Neuronal stem cell (in vitro differentiated cells): ENCODE data around the gene BRMS1L. TPM values are rescaled to one million over a fixed set of nuclear protein-coding genes. Genes with fewer than 3 reads are reported as not detected.
"Not testable (repeated sequence)": the region's sequence is repeated elsewhere in the genome, so short reads cannot be mapped to it uniquely, and the experiment has no call there.

ENCODE experiments used
- DNase-seq: peaks from one replicate; pipeline ENCODE4 v3.0.0-alpha.2; 2013; ENCODE audit warnings: low spot score
- H2AFZ ChIP-seq: one replicate; pipeline ENCODE4 v1.6.1; 2013; ENCODE audit warnings: mild to moderate bottlenecking, low read length, inconsistent platforms
- H2AK5ac ChIP-seq: 2 replicates; pipeline ENCODE4 v1.6.1; 2013; ENCODE audit warnings: low read depth, mild to moderate bottlenecking, inconsistent platforms, low read length, moderate library complexity, mixed read lengths
- H2BK120ac ChIP-seq: 2 replicates; pipeline ENCODE4 v1.6.1; 2013; ENCODE audit warnings: low read depth, mild to moderate bottlenecking, inconsistent platforms, low read length, moderate library complexity, mixed read lengths
- H2BK12ac ChIP-seq: one replicate; pipeline ENCODE4 v1.6.1; 2013; ENCODE audit warnings: low read length, inconsistent platforms
- H2BK15ac ChIP-seq: 2 replicates; pipeline ENCODE4 v1.6.1; 2013; ENCODE audit warnings: mild to moderate bottlenecking, low read length, inconsistent platforms, mixed read lengths
- H2BK5ac ChIP-seq: one replicate; pipeline ENCODE4 v1.6.1; 2013; ENCODE audit warnings: inconsistent platforms, mild to moderate bottlenecking, low read length, moderate library complexity
- H3K14ac ChIP-seq: one replicate; pipeline ENCODE4 v1.6.1; 2013; ENCODE audit warnings: low read length, inconsistent platforms
- H3K18ac ChIP-seq: 2 replicates; pipeline ENCODE4 v1.6.1; 2013; ENCODE audit warnings: low read length, inconsistent platforms
- H3K23ac ChIP-seq: 2 replicates; pipeline ENCODE4 v1.6.1; 2013; ENCODE audit warnings: low read depth, mild to moderate bottlenecking, mixed read lengths, low read length, inconsistent platforms; ENCODE audit not compliant: poor library complexity
- H3K27ac ChIP-seq: replicated peaks from 3 replicates; pipeline ENCODE4 v1.5.1; 2013; ENCODE audit warnings: low read length, inconsistent platforms
- H3K27me3 ChIP-seq, 3 experiments: 2 replicates each; pipeline ENCODE4 v1.6.1; 2013; ENCODE audit warnings: low read length in 3 of 3, mild to moderate bottlenecking in 2 of 3, inconsistent platforms in 1 of 3, low read depth in 1 of 3, mixed read lengths in 1 of 3, moderate library complexity in 1 of 3; ENCODE audit not compliant: control insufficient read depth in 3 of 3, insufficient read depth in 3 of 3
- H3K36me3 ChIP-seq, 2 donors: replicated peaks in 1 of 2; 2 replicates each; pipeline ENCODE4 v1.6.1; 2013; ENCODE audit warnings: low read length in 2 of 2; ENCODE audit not compliant: control insufficient read depth in 2 of 2, insufficient read depth in 2 of 2
- H3K4ac ChIP-seq: 2 replicates; pipeline ENCODE4 v1.6.1; 2013; ENCODE audit warnings: inconsistent platforms, mild to moderate bottlenecking, low read length, moderate library complexity
- H3K4me1 ChIP-seq, 2 donors: 1 replicate in 1 of 2; 2 replicates in 1 of 2; pipeline ENCODE4 v1.6.1; 2013; ENCODE audit warnings: low read length in 2 of 2, low read depth in 1 of 2; ENCODE audit not compliant: control insufficient read depth in 2 of 2, insufficient read depth in 1 of 2
- H3K4me2 ChIP-seq: one replicate; pipeline ENCODE4 v1.6.1; 2013; ENCODE audit warnings: mild to moderate bottlenecking, low read length, inconsistent platforms; ENCODE audit not compliant: insufficient read depth, poor library complexity, severe bottlenecking
- H3K4me3 ChIP-seq, 2 donors: 2 replicates each; pipeline ENCODE4 v1.5.1; 2013; ENCODE audit warnings: low read length in 2 of 2, mild to moderate bottlenecking in 2 of 2, inconsistent platforms in 1 of 2, moderate library complexity in 1 of 2
- H3K79me1 ChIP-seq: one replicate; pipeline ENCODE4 v1.6.1; 2013; ENCODE audit warnings: low read depth, mild to moderate bottlenecking, inconsistent platforms, low read length, moderate library complexity
- H3K9ac ChIP-seq: one replicate; pipeline ENCODE4 v1.6.1; 2013; ENCODE audit warnings: mild to moderate bottlenecking, low read depth, low read length, inconsistent platforms; ENCODE audit not compliant: poor library complexity
- H3K9me3 ChIP-seq, 2 donors: replicated peaks in 1 of 2; 2 replicates each; pipeline versions ENCODE3 to v1.6.1; 2013; ENCODE audit warnings: low read length in 2 of 2, mild to moderate bottlenecking in 2 of 2, inconsistent platforms in 1 of 2, low read depth in 1 of 2, mixed read lengths in 1 of 2, moderate library complexity in 1 of 2; ENCODE audit not compliant: control insufficient read depth in 2 of 2, insufficient read depth in 1 of 2
- H4K8ac ChIP-seq: one replicate; pipeline ENCODE4 v1.6.1; 2013; ENCODE audit warnings: low read depth, mild to moderate bottlenecking, inconsistent platforms, low read length, moderate library complexity
- H4K91ac ChIP-seq: one replicate; pipeline ENCODE4 v1.6.1; 2013; ENCODE audit warnings: low read length, low read depth, mild to moderate bottlenecking, inconsistent platforms; ENCODE audit not compliant: poor library complexity
- WGBS, 2 donors: extraction: QIAGEN DNeasy Blood & Tissue Kit; methylation state at CpG; one replicate each; pipeline ENCODE4 v1.1.7; 2013; ENCODE audit warnings: missing lambda C conversion rate in 2 of 2, mixed read lengths in 1 of 2; ENCODE audit not compliant: insufficient read length in 2 of 2, insufficient replicate concordance in 1 of 2; ENCODE audit errors: extremely low coverage in 2 of 2; 5-methylcytosine and 5-hydroxymethylcytosine counted together
- polyA plus RNA-seq, 2 experiments: library from polyadenylated mRNA; stranded (reverse); fragments of 200-250 nt; gene quantifications; one replicate each; pipeline ENCODE4 v1.2.3, GENCODE V29; 2013

BRMS1L gene, protein sequence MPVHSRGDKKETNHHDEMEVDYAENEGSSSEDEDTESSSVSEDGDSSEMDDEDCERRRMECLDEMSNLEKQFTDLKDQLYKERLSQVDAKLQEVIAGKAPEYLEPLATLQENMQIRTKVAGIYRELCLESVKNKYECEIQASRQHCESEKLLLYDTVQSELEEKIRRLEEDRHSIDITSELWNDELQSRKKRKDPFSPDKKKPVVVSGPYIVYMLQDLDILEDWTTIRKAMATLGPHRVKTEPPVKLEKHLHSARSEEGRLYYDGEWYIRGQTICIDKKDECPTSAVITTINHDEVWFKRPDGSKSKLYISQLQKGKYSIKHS
- 13.7 TPM for polyA plus RNA-seq (2013, experiment 1 of 2)
- polyA plus RNA-seq (2013, experiment 2 of 2): 13.5 TPM

DNA sequence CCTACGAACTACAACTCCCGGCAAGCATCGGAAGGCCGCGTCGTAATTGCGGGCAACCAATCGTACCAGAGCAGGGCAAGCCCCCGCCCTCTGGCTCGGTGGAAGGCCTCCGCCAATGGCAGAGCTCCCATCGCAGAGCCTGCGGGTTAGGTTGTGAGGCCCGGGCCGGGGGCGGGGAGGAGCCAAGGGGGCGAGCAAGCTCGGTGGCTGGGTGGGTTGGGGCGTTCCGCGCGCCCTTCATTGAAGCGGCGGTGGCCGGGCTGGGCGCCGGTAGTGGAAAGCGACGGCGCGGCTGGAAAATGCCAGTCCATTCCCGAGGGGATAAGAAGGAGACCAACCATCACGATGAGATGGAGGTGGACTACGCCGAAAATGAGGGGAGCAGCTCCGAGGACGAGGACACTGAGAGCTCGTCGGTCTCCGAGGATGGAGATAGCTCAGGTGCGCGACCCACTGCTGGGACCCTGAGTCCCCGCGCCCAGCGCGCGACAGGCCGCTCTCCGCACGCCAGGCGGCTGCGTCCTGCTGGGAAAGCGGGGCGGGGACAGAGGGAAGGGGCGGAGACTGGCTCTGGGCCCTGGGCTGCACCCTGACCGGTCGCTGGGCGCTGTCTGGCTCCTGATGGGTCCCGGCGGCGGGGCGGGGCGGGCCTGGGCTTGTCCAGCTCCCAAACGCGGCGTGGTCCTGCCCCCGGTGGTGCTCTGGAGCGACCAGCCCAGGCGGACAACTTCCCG is at the start of gene BRMS1L:
Gene BRMS1L (plus strand): TSS at position 121 of the 734 bp plus-strand sequence. CDS start 179 bp downstream, at position 300.
- peak within 1 kb of the TSS; percentile 98 for H3K14ac ChIP-seq
- H3K36me3 ChIP-seq: peaks cover 0 to 6% of the 10 kb centered on the region in 2 donors
- H2AK5ac ChIP-seq: no peak within 1 kb of the TSS
- H2AFZ ChIP-seq: peak within 1 kb of the TSS; percentile 97
- H2BK12ac ChIP-seq: peak within 1 kb of the TSS; percentile 41
- peak within 1 kb of the TSS; percentile 100 for H3K18ac ChIP-seq
- H3K4me3 ChIP-seq: peak within 1 kb of the TSS; percentile 96 to 97
- H3K4me2 ChIP-seq: peak within 1 kb of the TSS; percentile 67
- no CpG with 5 or more reads among the region's 70 CpGs for WGBS, 2 donors
- peak; percentile 97 for DNase-seq
- H3K27ac ChIP-seq: peak within 1 kb of the TSS; percentile 100
- no peaks in the 10 kb centered on the region for H3K9me3 ChIP-seq
- peak within 1 kb of the TSS; percentile 100 for H3K23ac ChIP-seq
- no peak within 1 kb of the TSS for H3K4ac ChIP-seq
- peaks cover 5% of the 10 kb centered on the region for H3K79me1 ChIP-seq
- H2BK120ac ChIP-seq: no peak within 1 kb of the TSS
- peak within 1 kb of the TSS; percentile 93 for H2BK5ac ChIP-seq
- H3K9ac ChIP-seq: peak within 1 kb of the TSS; percentile 94
- no peak within 1 kb of the TSS for H4K91ac ChIP-seq
- H2BK15ac ChIP-seq: no peak within 1 kb of the TSS
- H3K27me3 ChIP-seq: no peaks in the 10 kb centered on the region
- H3K4me1 ChIP-seq: no peaks in the 10 kb centered on the region
- H4K8ac ChIP-seq: no peak within 1 kb of the TSS

DNA sequence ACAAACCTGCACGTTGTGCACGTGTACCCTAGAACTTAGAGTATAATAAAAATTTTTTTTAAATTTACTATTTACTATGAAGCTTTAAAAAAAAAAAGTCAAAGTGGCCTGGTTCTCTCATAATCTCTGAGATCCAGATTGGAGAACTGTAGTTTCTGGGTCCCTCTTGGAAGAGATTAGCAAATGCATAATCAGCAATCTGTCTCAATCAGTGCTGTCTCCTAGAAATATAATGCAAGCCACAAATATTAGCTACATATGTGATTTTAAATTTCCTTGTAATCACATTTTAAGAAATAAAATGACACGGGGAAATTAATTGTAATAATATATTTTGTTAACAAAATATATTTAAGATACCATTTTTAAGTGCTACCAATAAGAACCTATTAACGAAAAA is 49.3 kb upstream of the BRMS1L start:
- Histone ChIP-seq H2BK5ac (no peak overlapping the region), H2BK12ac (no peak overlapping the region), H3K79me1 (no peaks in the 10 kb centered on the region), H3K23ac (no peak overlapping the region), H2AK5ac (no peak overlapping the region), H2AFZ (no peak overlapping the region), H3K4me3 (no peak overlapping the region), H3K4me2 (no peak overlapping the region), H2BK120ac (no peak overlapping the region), H3K36me3 (peaks cover 0 to 4% of the 10 kb centered on the region in 2 donors), H2BK15ac (no peak overlapping the region), H4K8ac (no peak overlapping the region), H3K9ac (no peak overlapping the region), H3K4ac (no peak overlapping the region), H3K14ac (no peak overlapping the region), H4K91ac (no peak overlapping the region), H3K27ac (no peak overlapping the region), H3K9me3 (peaks cover 2 to 7% of the 10 kb centered on the region in 2 donors), H3K27me3 (no peaks in the 10 kb centered on the region), H3K18ac (no peak overlapping the region), H3K4me1 (no peaks in the 10 kb centered on the region)
- no peak for DNase-seq
- WGBS, 2 donors: no CpG with 5 or more reads among the region's 4 CpGs

DNA sequence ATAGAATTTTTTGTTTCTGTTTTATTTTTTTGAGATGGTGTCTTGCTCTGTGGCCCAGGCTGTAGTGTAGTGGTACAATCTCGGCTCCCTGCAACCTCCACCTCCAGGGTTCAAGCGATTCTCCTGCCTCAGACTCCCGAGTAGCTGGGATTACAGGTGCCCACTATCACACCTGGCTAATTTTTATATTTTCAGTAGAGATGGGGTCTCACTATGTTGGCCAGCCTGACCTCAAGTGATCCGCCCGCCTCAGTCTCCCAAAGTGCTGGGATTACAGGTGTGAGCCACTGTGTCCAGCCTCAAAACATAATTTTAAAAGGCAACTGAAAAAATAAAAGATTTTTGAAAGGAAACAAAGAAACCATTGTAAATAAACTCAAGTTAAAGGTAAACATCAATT is 48.6 kb upstream of the BRMS1L start:
- H2BK12ac ChIP-seq, H3K4me1 ChIP-seq, H2BK120ac ChIP-seq, H3K18ac ChIP-seq, H3K79me1 ChIP-seq, DNase-seq, H2AK5ac ChIP-seq, H3K27ac ChIP-seq, H2BK15ac ChIP-seq, H2BK5ac ChIP-seq, H2AFZ ChIP-seq, H3K27me3 ChIP-seq, H3K14ac ChIP-seq, H3K23ac ChIP-seq, H4K91ac ChIP-seq, H3K4ac ChIP-seq, H3K4me3 ChIP-seq, H4K8ac ChIP-seq, H3K9ac ChIP-seq, H3K9me3 ChIP-seq, H3K36me3 ChIP-seq, H3K4me2 ChIP-seq: not testable (repeated sequence)
- WGBS, 2 donors: no CpG with 5 or more reads among the region's 5 CpGs

DNA sequence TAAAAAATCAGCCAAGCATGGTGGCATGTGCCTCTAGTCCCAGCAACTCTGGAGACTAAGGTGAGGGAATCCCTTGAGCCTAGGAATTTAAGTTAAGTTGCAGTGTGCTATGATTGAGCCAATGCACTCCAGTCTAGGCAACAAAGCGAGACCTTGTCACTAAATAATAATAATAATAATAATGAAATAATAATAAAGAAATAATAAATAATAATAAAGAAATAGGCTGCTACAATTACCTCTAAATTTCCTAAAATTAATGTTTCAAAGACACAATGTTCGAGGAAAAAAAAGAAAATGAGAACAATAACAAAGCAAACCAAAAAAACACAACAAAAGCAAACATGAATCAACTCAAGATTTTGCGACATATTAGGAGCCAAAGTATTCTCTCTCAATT is 46.8 kb upstream of the BRMS1L start:
- H3K18ac ChIP-seq: no peak overlapping the region
- H3K9ac ChIP-seq: no peak overlapping the region
- no peak overlapping the region for H2BK120ac ChIP-seq
- H3K27ac ChIP-seq: no peak overlapping the region
- no peaks in the 10 kb centered on the region for H3K27me3 ChIP-seq
- H3K9me3 ChIP-seq: peaks cover 2 to 9% of the 10 kb centered on the region in 2 donors
- no peak overlapping the region for H2BK5ac ChIP-seq
- H2AFZ ChIP-seq: no peak overlapping the region
- H4K91ac ChIP-seq: no peak overlapping the region
- H3K4ac ChIP-seq: no peak overlapping the region
- H3K4me3 ChIP-seq: no peak overlapping the region
- WGBS, 2 donors: no CpG with 5 or more reads among the region's 3 CpGs
- no peak overlapping the region for H3K23ac ChIP-seq
- H3K4me2 ChIP-seq: no peak overlapping the region
- H3K14ac ChIP-seq: no peak overlapping the region
- H3K4me1 ChIP-seq: no peaks in the 10 kb centered on the region
- no peak overlapping the region for H2AK5ac ChIP-seq
- H2BK12ac ChIP-seq: no peak overlapping the region
- no peak for DNase-seq
- peaks cover 0 to 4% of the 10 kb centered on the region in 2 donors for H3K36me3 ChIP-seq
- H2BK15ac ChIP-seq: no peak overlapping the region
- no peak overlapping the region for H4K8ac ChIP-seq
- no peaks in the 10 kb centered on the region for H3K79me1 ChIP-seq
